ENCODE measurements around the gene CBLN3.

CBLN3 gene

DNA sequence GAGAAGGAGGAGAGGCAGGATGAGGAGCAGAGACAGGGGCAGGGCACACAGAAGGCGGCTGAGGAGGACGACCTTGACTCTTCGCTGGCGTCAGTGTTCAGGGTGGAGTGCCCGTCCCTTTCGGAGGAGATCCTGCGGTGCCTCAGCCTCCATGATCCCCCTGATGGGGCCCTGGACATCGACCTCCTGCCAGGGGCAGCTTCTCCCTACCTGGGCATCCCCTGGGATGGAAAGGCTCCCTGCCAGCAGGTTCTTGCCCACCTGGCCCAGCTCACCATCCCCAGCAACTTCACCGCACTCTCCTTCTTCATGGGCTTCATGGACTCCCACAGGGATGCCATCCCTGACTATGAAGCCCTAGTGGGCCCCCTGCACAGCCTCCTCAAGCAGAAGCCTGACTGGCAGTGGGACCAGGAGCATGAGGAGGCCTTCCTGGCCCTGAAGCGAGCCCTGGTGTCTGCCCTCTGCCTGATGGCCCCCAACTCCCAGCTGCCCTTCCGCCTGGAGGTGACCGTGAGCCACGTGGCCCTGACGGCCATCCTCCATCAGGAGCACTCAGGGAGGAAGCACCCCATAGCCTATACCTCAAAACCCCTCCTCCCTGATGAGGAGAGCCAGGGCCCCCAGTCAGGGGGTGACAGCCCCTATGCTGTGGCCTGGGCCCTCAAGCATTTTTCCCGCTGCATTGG is 14.6 kb downstream of the CBLN3 start:
- no peaks in the 10 kb centered on the region for H3K9me3 ChIP-seq (ENCODE audit: control insufficient read depth, insufficient read depth, low read depth, low read length)
- H3K4me1 ChIP-seq (ENCODE audit: control insufficient read depth, insufficient read depth, low read length): no peaks in the 10 kb centered on the region
- H3K4me3 ChIP-seq (ENCODE audit: low read depth, low read length): no peak overlapping the region
- TF ChIP-seq GLIS1 (tag by site-specific recombination; IDR thresholded peaks at IDR 0.05): peak; percentile 26; the same call in 1 of the 2 replicates
- TF ChIP-seq ZNF785 (tag by site-specific recombination; IDR thresholded peaks at IDR 0.05): no peak
- CTCF ChIA-PET: interaction anchor here (0.7 to 1.9 kb wide), 4 partner anchors 11 to 172 kb away, joined by 3 to 9 read pairs (median 4); partner anchors contain the start of gene TINF2
- POLR2A ChIA-PET: no interaction called here
- no peak overlapping the region for H3K27ac ChIP-seq (ENCODE audit: extremely low read depth, low read depth, low read length)
- peaks cover 0 to 60% of the 10 kb centered on the region in 2 experiments; a peak in 1 of 3 replicates for H3K36me3 ChIP-seq (ENCODE audit: control insufficient read depth in 2 of 2, insufficient read depth in 1 of 2, low read length in 2 of 2)

DNA sequence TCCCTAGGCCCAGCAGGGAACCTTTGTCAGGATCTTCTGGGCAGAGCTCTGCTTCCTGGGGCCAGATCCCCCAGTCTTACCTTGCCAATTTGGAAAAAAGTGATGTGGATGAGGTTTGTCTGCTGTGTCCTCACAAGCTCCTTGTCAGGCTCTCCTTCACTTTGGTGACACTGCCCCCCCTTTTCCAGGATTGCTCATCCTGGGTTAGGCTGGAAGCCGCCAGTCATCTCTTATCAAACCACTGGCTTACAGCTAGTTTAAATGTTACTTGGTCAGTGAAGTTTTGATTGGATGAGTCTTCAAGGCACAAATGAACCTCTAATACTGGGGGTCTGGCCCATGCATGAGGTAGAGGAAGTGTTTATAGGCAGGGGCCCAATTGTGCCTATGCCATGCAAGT is 15.4 kb downstream of the CBLN3 start:
- Histone ChIP-seq H3K36me3 (ENCODE audit: control insufficient read depth in 2 of 2, insufficient read depth in 1 of 2, low read length in 2 of 2) (peaks cover 0 to 68% of the 10 kb centered on the region in 2 experiments; a peak in 1 of 3 replicates), H3K4me1 (ENCODE audit: control insufficient read depth, insufficient read depth, low read length) (no peaks in the 10 kb centered on the region), H3K9me3 (ENCODE audit: control insufficient read depth, insufficient read depth, low read depth, low read length) (no peaks in the 10 kb centered on the region), H3K4me3 (ENCODE audit: low read depth, low read length) (no peak overlapping the region), H3K27ac (ENCODE audit: extremely low read depth, low read depth, low read length) (no peak overlapping the region)
- POLR2A ChIA-PET: no interaction called here
- CTCF ChIA-PET: interaction anchor here (0.7 to 3.3 kb wide), 7 partner anchors 10 to 172 kb away, joined by 3 to 23 read pairs (median 5); partner anchors contain the start of gene TINF2
- TF ChIP-seq ZNF747 (tag by site-specific recombination; IDR thresholded peaks at IDR 0.05): no peak
- no peak for TF ChIP-seq ZNF324 (tag by site-specific recombination; IDR thresholded peaks at IDR 0.05)
- no peak for TF ChIP-seq ZNF155 (tag by site-specific recombination; IDR thresholded peaks at IDR 0.05)
- TF ChIP-seq ZBTB21 (tag by site-specific recombination; IDR thresholded peaks at IDR 0.05): no peak
- TF ChIP-seq BCL11A (tag by site-specific recombination; IDR thresholded peaks at IDR 0.05; ENCODE audit: low read depth): no peak
- TF ChIP-seq, protein P1, sequence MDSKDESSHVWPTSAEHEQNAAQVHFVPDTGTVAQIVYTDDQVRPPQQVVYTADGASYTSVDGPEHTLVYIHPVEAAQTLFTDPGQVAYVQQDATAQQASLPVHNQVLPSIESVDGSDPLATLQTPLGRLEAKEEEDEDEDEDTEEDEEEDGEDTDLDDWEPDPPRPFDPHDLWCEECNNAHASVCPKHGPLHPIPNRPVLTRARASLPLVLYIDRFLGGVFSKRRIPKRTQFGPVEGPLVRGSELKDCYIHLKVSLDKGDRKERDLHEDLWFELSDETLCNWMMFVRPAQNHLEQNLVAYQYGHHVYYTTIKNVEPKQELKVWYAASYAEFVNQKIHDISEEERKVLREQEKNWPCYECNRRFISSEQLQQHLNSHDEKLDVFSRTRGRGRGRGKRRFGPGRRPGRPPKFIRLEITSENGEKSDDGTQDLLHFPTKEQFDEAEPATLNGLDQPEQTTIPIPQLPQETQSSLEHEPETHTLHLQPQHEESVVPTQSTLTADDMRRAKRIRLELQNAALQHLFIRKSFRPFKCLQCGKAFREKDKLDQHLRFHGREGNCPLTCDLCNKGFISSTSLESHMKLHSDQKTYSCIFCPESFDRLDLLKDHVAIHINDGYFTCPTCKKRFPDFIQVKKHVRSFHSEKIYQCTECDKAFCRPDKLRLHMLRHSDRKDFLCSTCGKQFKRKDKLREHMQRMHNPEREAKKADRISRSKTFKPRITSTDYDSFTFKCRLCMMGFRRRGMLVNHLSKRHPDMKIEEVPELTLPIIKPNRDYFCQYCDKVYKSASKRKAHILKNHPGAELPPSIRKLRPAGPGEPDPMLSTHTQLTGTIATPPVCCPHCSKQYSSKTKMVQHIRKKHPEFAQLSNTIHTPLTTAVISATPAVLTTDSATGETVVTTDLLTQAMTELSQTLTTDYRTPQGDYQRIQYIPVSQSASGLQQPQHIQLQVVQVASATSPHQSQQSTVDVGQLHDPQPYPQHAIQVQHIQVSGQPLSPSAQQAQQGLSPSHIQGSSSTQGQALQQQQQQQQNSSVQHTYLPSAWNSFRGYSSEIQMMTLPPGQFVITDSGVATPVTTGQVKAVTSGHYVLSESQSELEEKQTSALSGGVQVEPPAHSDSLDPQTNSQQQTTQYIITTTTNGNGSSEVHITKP (tag by site-specific recombination; IDR thresholded peaks at IDR 0.05): no peak
- TF ChIP-seq, protein P2, sequence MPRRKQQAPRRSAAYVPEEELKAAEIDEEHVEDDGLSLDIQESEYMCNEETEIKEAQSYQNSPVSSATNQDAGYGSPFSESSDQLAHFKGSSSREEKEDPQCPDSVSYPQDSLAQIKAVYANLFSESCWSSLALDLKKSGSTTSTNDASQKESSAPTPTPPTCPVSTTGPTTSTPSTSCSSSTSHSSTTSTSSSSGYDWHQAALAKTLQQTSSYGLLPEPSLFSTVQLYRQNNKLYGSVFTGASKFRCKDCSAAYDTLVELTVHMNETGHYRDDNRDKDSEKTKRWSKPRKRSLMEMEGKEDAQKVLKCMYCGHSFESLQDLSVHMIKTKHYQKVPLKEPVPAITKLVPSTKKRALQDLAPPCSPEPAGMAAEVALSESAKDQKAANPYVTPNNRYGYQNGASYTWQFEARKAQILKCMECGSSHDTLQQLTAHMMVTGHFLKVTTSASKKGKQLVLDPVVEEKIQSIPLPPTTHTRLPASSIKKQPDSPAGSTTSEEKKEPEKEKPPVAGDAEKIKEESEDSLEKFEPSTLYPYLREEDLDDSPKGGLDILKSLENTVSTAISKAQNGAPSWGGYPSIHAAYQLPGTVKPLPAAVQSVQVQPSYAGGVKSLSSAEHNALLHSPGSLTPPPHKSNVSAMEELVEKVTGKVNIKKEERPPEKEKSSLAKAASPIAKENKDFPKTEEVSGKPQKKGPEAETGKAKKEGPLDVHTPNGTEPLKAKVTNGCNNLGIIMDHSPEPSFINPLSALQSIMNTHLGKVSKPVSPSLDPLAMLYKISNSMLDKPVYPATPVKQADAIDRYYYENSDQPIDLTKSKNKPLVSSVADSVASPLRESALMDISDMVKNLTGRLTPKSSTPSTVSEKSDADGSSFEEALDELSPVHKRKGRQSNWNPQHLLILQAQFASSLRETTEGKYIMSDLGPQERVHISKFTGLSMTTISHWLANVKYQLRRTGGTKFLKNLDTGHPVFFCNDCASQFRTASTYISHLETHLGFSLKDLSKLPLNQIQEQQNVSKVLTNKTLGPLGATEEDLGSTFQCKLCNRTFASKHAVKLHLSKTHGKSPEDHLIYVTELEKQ (tag by site-specific recombination; IDR thresholded peaks at IDR 0.05; ENCODE audit: borderline replicate concordance): no peak
- TF ChIP-seq, protein P3, sequence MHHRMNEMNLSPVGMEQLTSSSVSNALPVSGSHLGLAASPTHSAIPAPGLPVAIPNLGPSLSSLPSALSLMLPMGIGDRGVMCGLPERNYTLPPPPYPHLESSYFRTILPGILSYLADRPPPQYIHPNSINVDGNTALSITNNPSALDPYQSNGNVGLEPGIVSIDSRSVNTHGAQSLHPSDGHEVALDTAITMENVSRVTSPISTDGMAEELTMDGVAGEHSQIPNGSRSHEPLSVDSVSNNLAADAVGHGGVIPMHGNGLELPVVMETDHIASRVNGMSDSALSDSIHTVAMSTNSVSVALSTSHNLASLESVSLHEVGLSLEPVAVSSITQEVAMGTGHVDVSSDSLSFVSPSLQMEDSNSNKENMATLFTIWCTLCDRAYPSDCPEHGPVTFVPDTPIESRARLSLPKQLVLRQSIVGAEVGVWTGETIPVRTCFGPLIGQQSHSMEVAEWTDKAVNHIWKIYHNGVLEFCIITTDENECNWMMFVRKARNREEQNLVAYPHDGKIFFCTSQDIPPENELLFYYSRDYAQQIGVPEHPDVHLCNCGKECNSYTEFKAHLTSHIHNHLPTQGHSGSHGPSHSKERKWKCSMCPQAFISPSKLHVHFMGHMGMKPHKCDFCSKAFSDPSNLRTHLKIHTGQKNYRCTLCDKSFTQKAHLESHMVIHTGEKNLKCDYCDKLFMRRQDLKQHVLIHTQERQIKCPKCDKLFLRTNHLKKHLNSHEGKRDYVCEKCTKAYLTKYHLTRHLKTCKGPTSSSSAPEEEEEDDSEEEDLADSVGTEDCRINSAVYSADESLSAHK (tag by site-specific recombination; IDR thresholded peaks at IDR 0.05): no peak
- TF ChIP-seq GFI1B (tag by site-specific recombination; IDR thresholded peaks at IDR 0.05): no peak
- TF ChIP-seq ZNF600 (tag by site-specific recombination; IDR thresholded peaks at IDR 0.05): no peak
- TF ChIP-seq, protein P4, sequence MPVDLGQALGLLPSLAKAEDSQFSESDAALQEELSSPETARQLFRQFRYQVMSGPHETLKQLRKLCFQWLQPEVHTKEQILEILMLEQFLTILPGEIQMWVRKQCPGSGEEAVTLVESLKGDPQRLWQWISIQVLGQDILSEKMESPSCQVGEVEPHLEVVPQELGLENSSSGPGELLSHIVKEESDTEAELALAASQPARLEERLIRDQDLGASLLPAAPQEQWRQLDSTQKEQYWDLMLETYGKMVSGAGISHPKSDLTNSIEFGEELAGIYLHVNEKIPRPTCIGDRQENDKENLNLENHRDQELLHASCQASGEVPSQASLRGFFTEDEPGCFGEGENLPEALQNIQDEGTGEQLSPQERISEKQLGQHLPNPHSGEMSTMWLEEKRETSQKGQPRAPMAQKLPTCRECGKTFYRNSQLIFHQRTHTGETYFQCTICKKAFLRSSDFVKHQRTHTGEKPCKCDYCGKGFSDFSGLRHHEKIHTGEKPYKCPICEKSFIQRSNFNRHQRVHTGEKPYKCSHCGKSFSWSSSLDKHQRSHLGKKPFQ (tag by site-specific recombination; IDR thresholded peaks at IDR 0.05): no peak
- TF ChIP-seq GLI2 (tag by site-specific recombination; IDR thresholded peaks at IDR 0.05; ENCODE audit: borderline replicate concordance, low read depth): no peak
- no peak for TF ChIP-seq ZNF623 (tag by site-specific recombination; IDR thresholded peaks at IDR 0.05)
- TF ChIP-seq, protein P5, sequence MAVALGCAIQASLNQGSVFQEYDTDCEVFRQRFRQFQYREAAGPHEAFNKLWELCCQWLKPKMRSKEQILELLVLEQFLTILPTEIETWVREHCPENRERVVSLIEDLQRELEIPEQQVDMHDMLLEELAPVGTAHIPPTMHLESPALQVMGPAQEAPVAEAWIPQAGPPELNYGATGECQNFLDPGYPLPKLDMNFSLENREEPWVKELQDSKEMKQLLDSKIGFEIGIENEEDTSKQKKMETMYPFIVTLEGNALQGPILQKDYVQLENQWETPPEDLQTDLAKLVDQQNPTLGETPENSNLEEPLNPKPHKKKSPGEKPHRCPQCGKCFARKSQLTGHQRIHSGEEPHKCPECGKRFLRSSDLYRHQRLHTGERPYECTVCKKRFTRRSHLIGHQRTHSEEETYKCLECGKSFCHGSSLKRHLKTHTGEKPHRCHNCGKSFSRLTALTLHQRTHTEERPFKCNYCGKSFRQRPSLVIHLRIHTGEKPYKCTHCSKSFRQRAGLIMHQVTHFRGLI (tag by site-specific recombination; IDR thresholded peaks at IDR 0.05): no peak
- TF ChIP-seq ZNF211 (tag by site-specific recombination; IDR thresholded peaks at IDR 0.05; ENCODE audit: low read depth): no peak
- TF ChIP-seq, protein P6, sequence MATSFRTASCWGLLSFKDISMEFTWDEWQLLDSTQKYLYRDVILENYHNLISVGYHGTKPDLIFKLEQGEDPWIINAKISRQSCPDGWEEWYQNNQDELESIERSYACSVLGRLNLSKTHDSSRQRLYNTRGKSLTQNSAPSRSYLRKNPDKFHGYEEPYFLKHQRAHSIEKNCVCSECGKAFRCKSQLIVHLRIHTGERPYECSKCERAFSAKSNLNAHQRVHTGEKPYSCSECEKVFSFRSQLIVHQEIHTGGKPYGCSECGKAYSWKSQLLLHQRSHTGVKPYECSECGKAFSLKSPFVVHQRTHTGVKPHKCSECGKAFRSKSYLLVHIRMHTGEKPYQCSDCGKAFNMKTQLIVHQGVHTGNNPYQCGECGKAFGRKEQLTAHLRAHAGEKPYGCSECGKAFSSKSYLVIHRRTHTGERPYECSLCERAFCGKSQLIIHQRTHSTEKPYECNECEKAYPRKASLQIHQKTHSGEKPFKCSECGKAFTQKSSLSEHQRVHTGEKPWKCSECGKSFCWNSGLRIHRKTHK (tag by site-specific recombination; IDR thresholded peaks at IDR 0.05): no peak
- TF ChIP-seq ZNF571 (tag by site-specific recombination; IDR thresholded peaks at IDR 0.05): no peak
